IMR-90 (cell line): ENCODE measurements around the gene PACS1. TPM values are rescaled to one million over a fixed set of nuclear protein-coding genes. Genes with fewer than 3 reads are reported as not detected.
A peak's percentile ranks its signal among the peaks of the same experiment; 100 is the strongest.

ENCODE experiments used
- ATAC-seq: fragments of 200-7000 bp; cut with Tn5 transposase; 2 replicates; pipeline ENCODE4 v1.9.1; 2020; ENCODE audit warnings: low read depth, mild to moderate bottlenecking, moderate library complexity
- BruUV-seq: library from RNA; stranded (reverse); fragments of 400-500 nt; replicated peaks from 2 replicates; lab custom pipeline; 2021; lab: Mats Ljungman, UMichigan
- CTCF ChIA-PET: fragments of 300-600 bp; formaldehyde crosslinking; extraction: SDS; loops from one replicate; lab custom pipeline; 2021; ENCODE audit warnings: antibody characterized with exemption; lab: Yijun Ruan, JAX
- POLR2A ChIA-PET: fragments of 300-600 bp; sonication (Branson Sonifier 250); formaldehyde crosslinking; loops from one replicate; lab custom pipeline; 2022; ENCODE audit warnings: antibody characterized with exemption; ENCODE audit not compliant: unreplicated experiment; lab: Charles Lee
- DNase-seq: peaks from one replicate; pipeline ENCODE4 v3.0.0; 2013
- H2AFZ ChIP-seq: replicated peaks from 2 replicates; pipeline ENCODE3; 2013; ENCODE audit warnings: low read length, mild to moderate bottlenecking; ENCODE audit not compliant: poor library complexity
- H2AK5ac ChIP-seq: 2 replicates; pipeline ENCODE4 v1.6.1; 2013; ENCODE audit warnings: low read depth, low read length, inconsistent platforms
- H2AK9ac ChIP-seq: replicated peaks from 2 replicates; pipeline ENCODE3; 2013; ENCODE audit warnings: mild to moderate bottlenecking, low read depth, low read length, moderate library complexity; ENCODE audit not compliant: poor library complexity
- H2BK120ac ChIP-seq: 2 replicates; pipeline ENCODE4 v1.6.1; 2013; ENCODE audit warnings: low read depth, low read length, inconsistent platforms
- H2BK15ac ChIP-seq: 3 replicates; pipeline ENCODE4 v1.6.1; 2013; ENCODE audit warnings: low read depth, low read length, inconsistent platforms
- H2BK20ac ChIP-seq: 2 replicates; pipeline ENCODE4 v1.6.1; 2013; ENCODE audit warnings: low read depth, mild to moderate bottlenecking, inconsistent platforms, low read length, moderate library complexity
- H2BK5ac ChIP-seq: 2 replicates; pipeline ENCODE4 v1.6.1; 2013; ENCODE audit warnings: mild to moderate bottlenecking, low read depth, low read length, inconsistent platforms; ENCODE audit not compliant: poor library complexity, severe bottlenecking
- H3K14ac ChIP-seq: replicated peaks from 2 replicates; pipeline ENCODE4 v1.6.1; 2013; ENCODE audit warnings: low read depth, low read length, inconsistent platforms
- H3K18ac ChIP-seq: 2 replicates; pipeline ENCODE4 v1.6.1; 2013; ENCODE audit warnings: low read depth, low read length, control low read depth
- H3K23ac ChIP-seq: 2 replicates; pipeline ENCODE4 v1.6.1; 2013; ENCODE audit warnings: low read depth, low read length, inconsistent platforms
- H3K27ac ChIP-seq: 2 replicates; pipeline ENCODE4 v1.5.1; 2013; ENCODE audit warnings: mild to moderate bottlenecking, control low read depth, low read length; ENCODE audit not compliant: insufficient read depth
- H3K27me3 ChIP-seq: 2 replicates; pipeline ENCODE4 v1.6.1; 2013; ENCODE audit warnings: low read length; ENCODE audit not compliant: control insufficient read depth, insufficient read depth
- H3K36me3 ChIP-seq: 2 replicates; pipeline ENCODE4 v1.6.1; 2013; ENCODE audit warnings: low read length, mixed read lengths; ENCODE audit not compliant: control insufficient read depth, insufficient read depth
- H3K4ac ChIP-seq: 2 replicates; pipeline ENCODE4 v1.6.1; 2013; ENCODE audit warnings: low read depth, low read length, inconsistent platforms
- H3K4me1 ChIP-seq: 2 replicates; pipeline ENCODE4 v1.6.1; 2013; ENCODE audit warnings: low read length, mixed read lengths; ENCODE audit not compliant: control insufficient read depth, insufficient read depth
- H3K4me2 ChIP-seq: 2 replicates; pipeline ENCODE4 v1.6.1; 2013; ENCODE audit warnings: low read depth, mild to moderate bottlenecking, control low read depth, low read length, moderate library complexity
- H3K4me3 ChIP-seq: 2 replicates; pipeline ENCODE4 v1.5.1; 2013; ENCODE audit warnings: low read depth, mild to moderate bottlenecking, control low read depth, low read length, moderate library complexity; ENCODE audit not compliant: insufficient read depth
- H3K56ac ChIP-seq: 2 replicates; pipeline ENCODE4 v1.6.1; 2013; ENCODE audit warnings: low read length, inconsistent platforms; ENCODE audit not compliant: insufficient read depth; ENCODE audit errors: extremely low read depth
- H3K79me1 ChIP-seq, 2 experiments: 2 replicates each; pipeline ENCODE4 v1.6.1; 2013; ENCODE audit warnings: low read length in 2 of 2, inconsistent platforms in 1 of 2, low read depth in 1 of 2
- H3K9ac ChIP-seq: 2 replicates; pipeline ENCODE4 v1.6.1; 2013; ENCODE audit warnings: low read depth, low read length, control low read depth
- H3K9me1 ChIP-seq: 2 replicates; pipeline ENCODE4 v1.6.1; 2013; ENCODE audit warnings: low read length, inconsistent platforms; ENCODE audit not compliant: insufficient read depth
- H3K9me3 ChIP-seq: 2 replicates; pipeline ENCODE4 v1.6.1; 2013; ENCODE audit warnings: low read length; ENCODE audit not compliant: control insufficient read depth, insufficient read depth
- H4K20me1 ChIP-seq: 2 replicates; pipeline ENCODE4 v1.6.1; 2013; ENCODE audit warnings: low read length, inconsistent platforms; ENCODE audit not compliant: insufficient read depth
- H4K5ac ChIP-seq: 2 replicates; pipeline ENCODE4 v1.6.1; 2013; ENCODE audit warnings: mild to moderate bottlenecking, low read depth, low read length, control low read depth
- H4K8ac ChIP-seq, 2 experiments: 2 replicates each; pipeline ENCODE4 v1.6.1; 2013; ENCODE audit warnings: low read depth in 2 of 2, low read length in 2 of 2, control low read depth in 1 of 2, inconsistent platforms in 1 of 2
- H4K91ac ChIP-seq: 2 replicates; pipeline ENCODE4 v1.6.1; 2013; ENCODE audit warnings: low read depth, low read length, inconsistent platforms; ENCODE audit not compliant: insufficient read depth
- MAZ ChIP-seq: IDR thresholded peaks from 2 replicates; pipeline ENCODE4 v1.6.1; 2012; ENCODE audit warnings: low read depth, mild to moderate bottlenecking, low read length, improper control_type of control experiment, moderate library complexity, borderline replicate concordance
- NFE2L2 ChIP-seq: fragments of 150-350 bp; IDR thresholded peaks from 2 replicates; pipeline ENCODE4 v1.6.1; 2016; ENCODE audit warnings: low read depth, mild to moderate bottlenecking, low read length
- RFX5 ChIP-seq: IDR thresholded peaks from 2 replicates; pipeline ENCODE4 v1.8.0; 2012; ENCODE audit warnings: low read depth, mild to moderate bottlenecking, low read length, moderate library complexity
- SMC3 ChIP-seq: fragments of 150-350 bp; IDR thresholded peaks from 2 replicates; pipeline ENCODE4 v1.6.1; 2016; ENCODE audit warnings: low read depth, mild to moderate bottlenecking, antibody characterized with exemption, low read length, moderate library complexity
- WGBS, 2 experiments: methylation state at CpG; one replicate each; pipeline versions ENCODE4 v1.1.5 to v1.1.7; 2013; ENCODE audit warnings: missing lambda C conversion rate in 2 of 2; ENCODE audit not compliant: insufficient read length in 1 of 2; ENCODE audit errors: extremely low coverage in 2 of 2; 5-methylcytosine and 5-hydroxymethylcytosine counted together
- dilution Hi-C: fragments of 300-500 bp; cut with HindIII; formaldehyde crosslinking; loops from one replicate; pipeline ENCODE4 v1.14.3; 2018; ENCODE audit warnings: low sequenced_read_pairs; ENCODE audit not compliant: unreplicated experiment
- in situ Hi-C: fragments of 300-500 bp; cut with MboI; formaldehyde crosslinking; loops from 3 replicates; pipeline ENCODE4 v1.14.3; 2019; ENCODE audit warnings: low sequenced_read_pairs, inconsistent platforms, mixed read lengths
- intact Hi-C: fragments of 100-400 bp; cut with micrococcal nuclease; formaldehyde crosslinking; loops from 2 replicates; pipeline ENCODE4 v1.10.0; 2022
- polyA plus RNA-seq, 3 experiments: library from polyadenylated mRNA; depleted of rRNA; stranded (reverse); fragments of >200 nt; gene quantifications; 2 replicates each; pipeline ENCODE4 v1.2.3, GENCODE V29; 2012; ENCODE audit warnings: low replicate concordance in 1 of 3
- total RNA-seq: library from RNA; depleted of rRNA; stranded (reverse); fragments of >200 nt; gene quantifications from 2 replicates; pipeline ENCODE4 v1.2.3, GENCODE V29; 2012
- TF ChIP-seq, protein P1 (sequence below): conservative IDR thresholded peaks from 2 replicates; pipeline ENCODE4 v1.5.1; 2012; ENCODE audit warnings: mild to moderate bottlenecking, low read depth, low read length, improper control_type of control experiment

Gene PACS1
- total and polyA plus RNA-seq, 2 of the 4 experiments (the other 2 are of a cell fraction): 7.3 to 32.0 TPM

DNA sequence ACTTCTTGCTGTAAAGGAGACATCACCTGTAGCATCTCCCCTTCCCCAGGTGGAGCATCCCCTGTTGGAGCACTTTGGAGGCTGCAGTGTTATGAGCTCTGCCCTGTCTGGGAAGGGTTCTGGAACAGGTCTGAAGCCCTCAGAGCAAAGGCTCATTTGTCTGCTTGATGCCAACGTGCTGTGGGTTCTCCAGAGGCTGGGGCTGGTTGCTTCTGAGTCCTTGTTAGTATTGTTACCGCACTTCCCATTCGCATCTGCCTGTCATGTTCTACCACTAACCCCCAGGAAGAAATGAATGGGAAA lies 73.1 kb downstream of the PACS1 start:
- H3K18ac ChIP-seq: no peak overlapping the region
- no CpG with 5 or more reads among the region's 3 CpGs for WGBS, 2 experiments
- H3K9ac ChIP-seq: no peak overlapping the region
- no peak overlapping the region for H3K4me3 ChIP-seq
- no peak overlapping the region for H2BK120ac ChIP-seq
- ATAC-seq: no peak
- peaks cover 16 to 55% of the 10 kb centered on the region in 2 experiments for H3K79me1 ChIP-seq
- no peak overlapping the region for H3K27ac ChIP-seq
- H4K8ac ChIP-seq: no peak overlapping the region
- H4K5ac ChIP-seq: no peak overlapping the region
- no peak overlapping the region for H2BK20ac ChIP-seq
- no peak overlapping the region for H2AFZ ChIP-seq
- no peak overlapping the region for H2BK5ac ChIP-seq
- intact Hi-C loops (loop anchor here (5.0 kb wide), 1 partner anchor 34 kb away; no protein-coding TSS in a partner anchor), dilution Hi-C loops (no loop called here), in situ Hi-C loops (no loop called here)
- no peak overlapping the region for H3K4me2 ChIP-seq
- no peak for DNase-seq
- peak overlapping the region; percentile 32; the same call in 1 of the 2 replicates for H3K4ac ChIP-seq
- no peak overlapping the region for H3K14ac ChIP-seq
- H3K9me1 ChIP-seq: peaks cover 19% of the 10 kb centered on the region
- peaks cover 5% of the 10 kb centered on the region for H3K4me1 ChIP-seq
- 0 out of 2 replicates have a peak, but pooled peaks cover 3% of the 10 kb centered on the region for H4K20me1 ChIP-seq
- H2BK15ac ChIP-seq: no peak overlapping the region
- no peak overlapping the region; the same call in 1 of the 2 replicates for H2AK5ac ChIP-seq
- H3K27me3 ChIP-seq: no peaks in the 10 kb centered on the region
- peak overlapping the region; percentile 56 for H2AK9ac ChIP-seq
- POLR2A ChIA-PET: no interaction called here
- peak overlapping the region; percentile 53; the same call in 1 of the 2 replicates for H3K23ac ChIP-seq
- peaks cover 3% of the 10 kb centered on the region for H3K9me3 ChIP-seq
- CTCF ChIA-PET: no interaction called here
- H4K91ac ChIP-seq: no peak overlapping the region
- no TSS peak for BruUV-seq
- H3K36me3 ChIP-seq: no peaks in the 10 kb centered on the region
- no peak overlapping the region for H3K56ac ChIP-seq
- TF ChIP-seq, protein P1, sequence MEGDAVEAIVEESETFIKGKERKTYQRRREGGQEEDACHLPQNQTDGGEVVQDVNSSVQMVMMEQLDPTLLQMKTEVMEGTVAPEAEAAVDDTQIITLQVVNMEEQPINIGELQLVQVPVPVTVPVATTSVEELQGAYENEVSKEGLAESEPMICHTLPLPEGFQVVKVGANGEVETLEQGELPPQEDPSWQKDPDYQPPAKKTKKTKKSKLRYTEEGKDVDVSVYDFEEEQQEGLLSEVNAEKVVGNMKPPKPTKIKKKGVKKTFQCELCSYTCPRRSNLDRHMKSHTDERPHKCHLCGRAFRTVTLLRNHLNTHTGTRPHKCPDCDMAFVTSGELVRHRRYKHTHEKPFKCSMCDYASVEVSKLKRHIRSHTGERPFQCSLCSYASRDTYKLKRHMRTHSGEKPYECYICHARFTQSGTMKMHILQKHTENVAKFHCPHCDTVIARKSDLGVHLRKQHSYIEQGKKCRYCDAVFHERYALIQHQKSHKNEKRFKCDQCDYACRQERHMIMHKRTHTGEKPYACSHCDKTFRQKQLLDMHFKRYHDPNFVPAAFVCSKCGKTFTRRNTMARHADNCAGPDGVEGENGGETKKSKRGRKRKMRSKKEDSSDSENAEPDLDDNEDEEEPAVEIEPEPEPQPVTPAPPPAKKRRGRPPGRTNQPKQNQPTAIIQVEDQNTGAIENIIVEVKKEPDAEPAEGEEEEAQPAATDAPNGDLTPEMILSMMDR: no peak
- TF ChIP-seq SMC3 (no peak), MAZ (no peak), RFX5 (no peak), NFE2L2 (no peak)
